ENCODE results near the gene AGMO.

The AGMO gene

GRCh38 chr7:15367897-15368296 is 193.9 kb downstream of the AGMO start:
- no peak for DNase-seq (ENCODE audit: low read depth, low spot score)
- TF ChIP-seq CTCF (IDR thresholded peaks at IDR 0.05; ENCODE audit: low read depth, low read length), result no peak
- no peak overlapping the region for H3K4me3 ChIP-seq (ENCODE audit: low read depth, low read length)
- in situ Hi-C loops (cut with HindIII; ENCODE audit: low sequenced_read_pairs), result no loop called here

GRCh38 chr7:15358112-15358511 is 203.7 kb downstream of the AGMO start:
- no peak for TF ChIP-seq CTCF (IDR thresholded peaks at IDR 0.05; ENCODE audit: low read depth, low read length)
- in situ Hi-C loops (cut with HindIII; ENCODE audit: low sequenced_read_pairs), result no loop called here
- no peak for DNase-seq (ENCODE audit: low read depth, low spot score)
- no peak overlapping the region for H3K4me3 ChIP-seq (ENCODE audit: low read depth, low read length)

- TF ChIP-seq CTCF (IDR thresholded peaks at IDR 0.05; ENCODE audit: low read depth, low read length), result no peak
- in situ Hi-C loops (cut with HindIII; ENCODE audit: low sequenced_read_pairs), result no loop called here
- no peak overlapping the region for H3K4me3 ChIP-seq (ENCODE audit: low read depth, low read length)
- no peak for DNase-seq (ENCODE audit: low read depth, low spot score)
Measured at GRCh38 chr7:15352421-15353206, 209.2 kb downstream of the AGMO start.

GRCh38 chr7:15345216-15345615 is 216.6 kb downstream of the AGMO start:
- H3K4me3 ChIP-seq (ENCODE audit: low read depth, low read length), result no peak overlapping the region
- in situ Hi-C loops (cut with HindIII; ENCODE audit: low sequenced_read_pairs), result no loop called here
- DNase-seq (ENCODE audit: low read depth, low spot score), result no peak
- no peak for TF ChIP-seq CTCF (IDR thresholded peaks at IDR 0.05; ENCODE audit: low read depth, low read length)

- no peak for TF ChIP-seq CTCF (IDR thresholded peaks at IDR 0.05; ENCODE audit: low read depth, low read length)
- no peak for DNase-seq (ENCODE audit: low read depth, low spot score)
- no peak overlapping the region for H3K4me3 ChIP-seq (ENCODE audit: low read depth, low read length)
- in situ Hi-C loops (cut with HindIII; ENCODE audit: low sequenced_read_pairs), result no loop called here
Measured at GRCh38 chr7:15341817-15342216, 220.0 kb downstream of the AGMO start.

GRCh38 chr7:15336146-15336545 is 225.7 kb downstream of the AGMO start:
- TF ChIP-seq CTCF (IDR thresholded peaks at IDR 0.05; ENCODE audit: low read depth, low read length), result no peak
- no peak for DNase-seq (ENCODE audit: low read depth, low spot score)
- no peak overlapping the region for H3K4me3 ChIP-seq (ENCODE audit: low read depth, low read length)
- in situ Hi-C loops (cut with HindIII; ENCODE audit: low sequenced_read_pairs), result no loop called here
